Measurements from ENCODE around the gene CDC73.

CDC73 gene

GRCh38 chr1:193083365-193084088 is 38.3 kb upstream of the CDC73 start:
- Histone ChIP-seq H3K9me3 (ENCODE audit: insufficient read depth, low read length) (no peaks in the 10 kb centered on the region), H3K79me2 (ENCODE audit: insufficient read depth, low read length) (no peaks in the 10 kb centered on the region), H3K27ac (ENCODE audit: low read depth, low read length) (no peak overlapping the region), H3F3A (ENCODE audit: insufficient read depth) (0 out of 2 replicates have a peak, but pooled peaks cover 7% of the 10 kb centered on the region), H3K9ac (ENCODE audit: low read length) (no peak overlapping the region), H3K4me2 (ENCODE audit: low read depth, low read length, poor library complexity, severe bottlenecking) (no peak overlapping the region), H3K27me3 (ENCODE audit: low read length) (no peaks in the 10 kb centered on the region), H3K9me2 (replicated peaks; ENCODE audit: insufficient read depth, low read length) (no peaks in the 10 kb centered on the region), H3K4me3 (ENCODE audit: insufficient read depth, low read length, poor library complexity, severe bottlenecking) (no peak overlapping the region), H3K36me3 (ENCODE audit: low read length) (peaks cover 68% of the 10 kb centered on the region), H2AFZ (ENCODE audit: low read depth, low read length, severe bottlenecking) (no peak overlapping the region), H4K20me1 (ENCODE audit: low read depth, low read length) (no peaks in the 10 kb centered on the region)
- TF ChIP-seq EZH2phosphoT487 (conservative IDR thresholded peaks at IDR 0.05; ENCODE audit: low read length): no peak
- TF ChIP-seq, protein P1, sequence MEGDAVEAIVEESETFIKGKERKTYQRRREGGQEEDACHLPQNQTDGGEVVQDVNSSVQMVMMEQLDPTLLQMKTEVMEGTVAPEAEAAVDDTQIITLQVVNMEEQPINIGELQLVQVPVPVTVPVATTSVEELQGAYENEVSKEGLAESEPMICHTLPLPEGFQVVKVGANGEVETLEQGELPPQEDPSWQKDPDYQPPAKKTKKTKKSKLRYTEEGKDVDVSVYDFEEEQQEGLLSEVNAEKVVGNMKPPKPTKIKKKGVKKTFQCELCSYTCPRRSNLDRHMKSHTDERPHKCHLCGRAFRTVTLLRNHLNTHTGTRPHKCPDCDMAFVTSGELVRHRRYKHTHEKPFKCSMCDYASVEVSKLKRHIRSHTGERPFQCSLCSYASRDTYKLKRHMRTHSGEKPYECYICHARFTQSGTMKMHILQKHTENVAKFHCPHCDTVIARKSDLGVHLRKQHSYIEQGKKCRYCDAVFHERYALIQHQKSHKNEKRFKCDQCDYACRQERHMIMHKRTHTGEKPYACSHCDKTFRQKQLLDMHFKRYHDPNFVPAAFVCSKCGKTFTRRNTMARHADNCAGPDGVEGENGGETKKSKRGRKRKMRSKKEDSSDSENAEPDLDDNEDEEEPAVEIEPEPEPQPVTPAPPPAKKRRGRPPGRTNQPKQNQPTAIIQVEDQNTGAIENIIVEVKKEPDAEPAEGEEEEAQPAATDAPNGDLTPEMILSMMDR (IDR thresholded peaks at IDR 0.05; ENCODE audit: insufficient read depth, low read length, poor library complexity, severe bottlenecking): no peak

DNA sequence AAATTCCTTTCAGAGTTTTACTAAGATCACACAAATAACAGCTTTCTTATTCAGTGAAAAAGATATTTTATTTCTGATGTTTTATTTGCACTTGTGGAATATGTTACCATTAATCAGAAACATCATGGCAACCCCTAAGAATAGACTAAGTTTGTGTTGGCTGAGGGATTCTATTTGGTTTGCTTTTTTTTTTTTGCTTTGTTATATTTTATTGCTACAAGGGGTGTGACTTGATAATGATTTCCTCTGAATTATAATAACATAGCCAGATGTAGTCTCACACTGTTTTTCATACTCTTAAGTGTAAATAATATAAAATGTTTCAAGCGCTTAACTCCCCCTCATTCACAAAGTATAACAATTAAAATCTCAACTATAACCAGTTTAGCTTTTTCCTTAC is 36.6 kb upstream of the CDC73 start:
- H4K20me1 ChIP-seq (ENCODE audit: low read depth, low read length): no peaks in the 10 kb centered on the region
- H3K4me2 ChIP-seq (ENCODE audit: low read depth, low read length, poor library complexity, severe bottlenecking): no peak overlapping the region
- TF ChIP-seq EZH2phosphoT487 (conservative IDR thresholded peaks at IDR 0.05; ENCODE audit: low read length): no peak
- TF ChIP-seq, protein P1 (IDR thresholded peaks at IDR 0.05; ENCODE audit: insufficient read depth, low read length, poor library complexity, severe bottlenecking): no peak
- no peak overlapping the region for H2AFZ ChIP-seq (ENCODE audit: low read depth, low read length, severe bottlenecking)
- H3F3A ChIP-seq (ENCODE audit: insufficient read depth): peaks cover 9% of the 10 kb centered on the region
- H3K9me3 ChIP-seq (ENCODE audit: insufficient read depth, low read length): no peaks in the 10 kb centered on the region
- no peaks in the 10 kb centered on the region for H3K79me2 ChIP-seq (ENCODE audit: insufficient read depth, low read length)
- no peak overlapping the region for H3K4me3 ChIP-seq (ENCODE audit: insufficient read depth, low read length, poor library complexity, severe bottlenecking)
- no peak overlapping the region for H3K9ac ChIP-seq (ENCODE audit: low read length)
- no peaks in the 10 kb centered on the region for H3K27me3 ChIP-seq (ENCODE audit: low read length)
- no peaks in the 10 kb centered on the region for H3K9me2 ChIP-seq (replicated peaks; ENCODE audit: insufficient read depth, low read length)
- no peak overlapping the region for H3K27ac ChIP-seq (ENCODE audit: low read depth, low read length)
- H3K36me3 ChIP-seq (ENCODE audit: low read length): peaks cover 64% of the 10 kb centered on the region

GRCh38 chr1:193086342-193086741 is 35.5 kb upstream of the CDC73 start:
- no peak overlapping the region for H3K4me3 ChIP-seq (ENCODE audit: insufficient read depth, low read length, poor library complexity, severe bottlenecking)
- no peak overlapping the region for H3K4me2 ChIP-seq (ENCODE audit: low read depth, low read length, poor library complexity, severe bottlenecking)
- TF ChIP-seq EZH2phosphoT487 (conservative IDR thresholded peaks at IDR 0.05; ENCODE audit: low read length): no peak
- TF ChIP-seq, protein P1 (IDR thresholded peaks at IDR 0.05; ENCODE audit: insufficient read depth, low read length, poor library complexity, severe bottlenecking): no peak
- H4K20me1 ChIP-seq (ENCODE audit: low read depth, low read length): no peaks in the 10 kb centered on the region
- peaks cover 63% of the 10 kb centered on the region for H3K36me3 ChIP-seq (ENCODE audit: low read length)
- no peak overlapping the region for H2AFZ ChIP-seq (ENCODE audit: low read depth, low read length, severe bottlenecking)
- H3K27ac ChIP-seq (ENCODE audit: low read depth, low read length): no peak overlapping the region
- H3K9me3 ChIP-seq (ENCODE audit: insufficient read depth, low read length): no peaks in the 10 kb centered on the region
- H3K27me3 ChIP-seq (ENCODE audit: low read length): no peaks in the 10 kb centered on the region
- peaks cover 18% of the 10 kb centered on the region for H3F3A ChIP-seq (ENCODE audit: insufficient read depth)
- no peak overlapping the region for H3K9ac ChIP-seq (ENCODE audit: low read length)
- no peaks in the 10 kb centered on the region for H3K79me2 ChIP-seq (ENCODE audit: insufficient read depth, low read length)
- H3K9me2 ChIP-seq (replicated peaks; ENCODE audit: insufficient read depth, low read length): no peaks in the 10 kb centered on the region

All from SU-DHL-6 (cell line).